ENCODE data around the gene PKP1.

Gene PKP1

DNA sequence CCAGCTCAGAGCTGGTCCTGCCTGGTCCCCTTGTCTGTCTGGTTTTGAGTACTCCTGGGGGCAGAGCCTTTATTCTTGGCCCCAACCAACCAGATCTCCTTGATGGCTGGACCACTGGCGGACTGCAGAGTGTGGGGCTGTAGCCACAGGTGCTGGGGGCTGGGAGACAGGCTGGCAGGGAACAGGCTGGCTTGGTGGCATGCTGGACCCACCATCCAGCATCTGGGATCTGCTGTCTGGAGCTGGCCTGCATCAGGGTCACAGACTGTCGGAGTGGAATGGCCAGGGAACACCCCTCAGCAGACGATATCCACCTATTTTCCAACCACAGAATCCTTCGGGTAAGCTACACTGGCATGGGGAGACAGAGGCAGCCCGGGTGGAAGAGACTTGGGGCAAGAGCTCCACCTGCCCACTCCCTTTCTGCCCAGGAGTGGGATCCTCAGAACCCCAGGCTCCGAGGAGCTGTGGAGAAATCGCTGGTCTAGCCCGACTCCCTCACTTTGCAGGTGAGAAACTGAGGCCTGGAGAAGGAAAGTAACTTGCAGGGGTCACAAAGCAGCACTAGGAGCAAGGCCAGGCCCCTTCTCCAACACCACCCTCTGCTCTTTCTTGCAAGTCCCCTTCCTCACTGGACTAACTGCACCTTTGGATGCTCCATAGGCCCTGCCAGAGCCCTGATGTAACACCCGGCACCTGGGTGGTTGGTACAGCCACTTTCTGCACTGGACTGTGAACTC is 53.6 kb downstream of the PKP1 start:
- Histone ChIP-seq H3K4me2 (no peak overlapping the region), H3K4me3 (IDR thresholded peaks at IDR 0.05; ENCODE audit: insufficient read depth, low read depth, low read length) (no peak overlapping the region), H3K27me3 (ENCODE audit: insufficient read depth, low read depth) (no peaks in the 10 kb centered on the region), H2AFZ (ENCODE audit: low read depth) (no peak overlapping the region), H4K20me1 (ENCODE audit: insufficient read depth) (no peaks in the 10 kb centered on the region), H3K4me1 (ENCODE audit: low read depth, poor library complexity, severe bottlenecking) (no peaks in the 10 kb centered on the region), H3K9ac (no peak overlapping the region), H3K36me3 (ENCODE audit: insufficient read depth) (no peaks in the 10 kb centered on the region), H3K79me2 (ENCODE audit: insufficient read depth, low read depth) (no peaks in the 10 kb centered on the region), H3K27ac (no peak overlapping the region)
- TF ChIP-seq, protein P1, sequence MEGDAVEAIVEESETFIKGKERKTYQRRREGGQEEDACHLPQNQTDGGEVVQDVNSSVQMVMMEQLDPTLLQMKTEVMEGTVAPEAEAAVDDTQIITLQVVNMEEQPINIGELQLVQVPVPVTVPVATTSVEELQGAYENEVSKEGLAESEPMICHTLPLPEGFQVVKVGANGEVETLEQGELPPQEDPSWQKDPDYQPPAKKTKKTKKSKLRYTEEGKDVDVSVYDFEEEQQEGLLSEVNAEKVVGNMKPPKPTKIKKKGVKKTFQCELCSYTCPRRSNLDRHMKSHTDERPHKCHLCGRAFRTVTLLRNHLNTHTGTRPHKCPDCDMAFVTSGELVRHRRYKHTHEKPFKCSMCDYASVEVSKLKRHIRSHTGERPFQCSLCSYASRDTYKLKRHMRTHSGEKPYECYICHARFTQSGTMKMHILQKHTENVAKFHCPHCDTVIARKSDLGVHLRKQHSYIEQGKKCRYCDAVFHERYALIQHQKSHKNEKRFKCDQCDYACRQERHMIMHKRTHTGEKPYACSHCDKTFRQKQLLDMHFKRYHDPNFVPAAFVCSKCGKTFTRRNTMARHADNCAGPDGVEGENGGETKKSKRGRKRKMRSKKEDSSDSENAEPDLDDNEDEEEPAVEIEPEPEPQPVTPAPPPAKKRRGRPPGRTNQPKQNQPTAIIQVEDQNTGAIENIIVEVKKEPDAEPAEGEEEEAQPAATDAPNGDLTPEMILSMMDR (conservative IDR thresholded peaks at IDR 0.05; ENCODE audit: low read depth, low read length): no peak

GRCh38 chr1:201341377-201341776 is 58.1 kb downstream of the PKP1 start:
- Histone ChIP-seq H4K20me1 (ENCODE audit: insufficient read depth) (no peaks in the 10 kb centered on the region), H3K27me3 (ENCODE audit: insufficient read depth, low read depth) (no peaks in the 10 kb centered on the region), H3K79me2 (ENCODE audit: insufficient read depth, low read depth) (no peaks in the 10 kb centered on the region), H3K27ac (no peak overlapping the region), H3K4me2 (no peak overlapping the region), H2AFZ (ENCODE audit: low read depth) (no peak overlapping the region), H3K36me3 (ENCODE audit: insufficient read depth) (no peaks in the 10 kb centered on the region), H3K9ac (no peak overlapping the region), H3K4me1 (ENCODE audit: low read depth, poor library complexity, severe bottlenecking) (no peaks in the 10 kb centered on the region), H3K4me3 (IDR thresholded peaks at IDR 0.05; ENCODE audit: insufficient read depth, low read depth, low read length) (no peak overlapping the region)
- TF ChIP-seq, protein P1 (conservative IDR thresholded peaks at IDR 0.05; ENCODE audit: low read depth, low read length): no peak

GRCh38 chr1:201344206-201345080 is 61.1 kb downstream of the PKP1 start:
- Histone ChIP-seq H3K27me3 (ENCODE audit: insufficient read depth, low read depth) (no peaks in the 10 kb centered on the region), H3K27ac (no peak overlapping the region), H3K4me2 (no peak overlapping the region), H3K4me1 (ENCODE audit: low read depth, poor library complexity, severe bottlenecking) (no peaks in the 10 kb centered on the region), H3K4me3 (IDR thresholded peaks at IDR 0.05; ENCODE audit: insufficient read depth, low read depth, low read length) (no peak overlapping the region), H2AFZ (ENCODE audit: low read depth) (no peak overlapping the region), H3K79me2 (ENCODE audit: insufficient read depth, low read depth) (no peaks in the 10 kb centered on the region), H3K9ac (no peak overlapping the region), H4K20me1 (ENCODE audit: insufficient read depth) (no peaks in the 10 kb centered on the region), H3K36me3 (ENCODE audit: insufficient read depth) (no peaks in the 10 kb centered on the region)
- TF ChIP-seq, protein P1 (conservative IDR thresholded peaks at IDR 0.05; ENCODE audit: low read depth, low read length): no peak

GRCh38 chr1:201345081-201345355 is 61.7 kb downstream of the PKP1 start:
- no peaks in the 10 kb centered on the region for H4K20me1 ChIP-seq (ENCODE audit: insufficient read depth)
- H3K79me2 ChIP-seq (ENCODE audit: insufficient read depth, low read depth): no peaks in the 10 kb centered on the region
- peaks cover under 1% of the 10 kb centered on the region for H3K4me1 ChIP-seq (ENCODE audit: low read depth, poor library complexity, severe bottlenecking)
- TF ChIP-seq, protein P1 (conservative IDR thresholded peaks at IDR 0.05; ENCODE audit: low read depth, low read length): no peak
- no peaks in the 10 kb centered on the region for H3K27me3 ChIP-seq (ENCODE audit: insufficient read depth, low read depth)
- H3K27ac ChIP-seq: no peak overlapping the region
- H2AFZ ChIP-seq (ENCODE audit: low read depth): no peak overlapping the region
- no peak overlapping the region for H3K9ac ChIP-seq
- H3K4me3 ChIP-seq (IDR thresholded peaks at IDR 0.05; ENCODE audit: insufficient read depth, low read depth, low read length): no peak overlapping the region
- H3K4me2 ChIP-seq: no peak overlapping the region
- H3K36me3 ChIP-seq (ENCODE audit: insufficient read depth): no peaks in the 10 kb centered on the region

All from KMS-11 (cell line).